ENCODE measurements around the gene KDM3A. TPM values are rescaled to one million over a fixed set of nuclear protein-coding genes. Genes with fewer than 3 reads are reported as not detected.

KDM3A gene
- total RNA-seq, 2 experiments from 2014 or later = 81.9 to 91.8 TPM

- no peaks in the 10 kb centered on the region for H3K4me1 Mint-ChIP-seq
- DNase-seq = no peak
- peaks cover 7% of the 10 kb centered on the region for H3K36me3 Mint-ChIP-seq (ENCODE audit: low read depth)
Observed at GRCh38 chr2:86518481-86518880, 77.3 kb downstream of the KDM3A start.

GRCh38 chr2:86519349-86519748 lies 78.2 kb downstream of the KDM3A start:
- POLR2A ChIA-PET = no interaction called here
- Mint-ChIP-seq H3K27me3 (no peaks in the 10 kb centered on the region), H3K9me3 (peaks cover 7% of the 10 kb centered on the region), H3K4me1 (no peaks in the 10 kb centered on the region), H3K36me3 (ENCODE audit: low read depth) (peaks cover 12% of the 10 kb centered on the region), H3K4me3 (no peak overlapping the region), H3K27ac (no peak overlapping the region)
- CTCF ChIA-PET = interaction anchor here (0.7 to 1.2 kb wide), 3 partner anchors 102 to 220 kb away, joined by 3 to 4 read pairs (median 4); no protein-coding TSS in a partner anchor
- no peak for DNase-seq

More at GRCh38 chr2:86518481-86518880, 77.3 kb downstream of the KDM3A start:
- Mint-ChIP-seq H3K9me3 (peaks cover 7% of the 10 kb centered on the region), H3K27me3 (no peaks in the 10 kb centered on the region), H3K4me3 (no peak overlapping the region), H3K27ac (no peak overlapping the region)
- POLR2A ChIA-PET = no interaction called here
- CTCF ChIA-PET = interaction anchor here (0.5 to 1.4 kb wide), 3 partner anchors 9 to 495 kb away, joined by 3 to 4 read pairs (median 3); no protein-coding TSS in a partner anchor

- POLR2A ChIA-PET = interaction anchor here (0.8 kb wide), 1 partner anchor 103 kb away, joined by 3 read pairs; no protein-coding TSS in a partner anchor
- no peak overlapping the region for H3K4me3 Mint-ChIP-seq
- H3K27me3 Mint-ChIP-seq = no peaks in the 10 kb centered on the region
- no peak for DNase-seq
- no peaks in the 10 kb centered on the region for H3K4me1 Mint-ChIP-seq
- peaks cover 7% of the 10 kb centered on the region for H3K9me3 Mint-ChIP-seq
- no peak overlapping the region for H3K27ac Mint-ChIP-seq
- H3K36me3 Mint-ChIP-seq (ENCODE audit: low read depth) = peaks cover 9% of the 10 kb centered on the region
- CTCF ChIA-PET = interaction anchor here (0.6 kb wide), 1 partner anchor 999 kb away, joined by 3 read pairs; no protein-coding TSS in a partner anchor
Observed at GRCh38 chr2:86520153-86520552, 79.0 kb downstream of the KDM3A start.

- Mint-ChIP-seq H3K27me3 (no peaks in the 10 kb centered on the region), H3K4me1 (no peaks in the 10 kb centered on the region), H3K27ac (no peak overlapping the region), H3K4me3 (no peak overlapping the region), H3K36me3 (ENCODE audit: low read depth) (peaks cover 21% of the 10 kb centered on the region), H3K9me3 (peaks cover 5% of the 10 kb centered on the region)
- ChIA-PET POLR2A (no interaction called here), CTCF (no interaction called here)
- no peak for DNase-seq
Observed at GRCh38 chr2:86521922-86522321, 80.8 kb downstream of the KDM3A start.

GRCh38 chr2:86522711-86523110 lies 81.5 kb downstream of the KDM3A start:
- no peak for DNase-seq
- H3K36me3 Mint-ChIP-seq (ENCODE audit: low read depth) = peaks cover 21% of the 10 kb centered on the region
- H3K4me1 Mint-ChIP-seq = no peaks in the 10 kb centered on the region
- H3K9me3 Mint-ChIP-seq = peaks cover 5% of the 10 kb centered on the region
- ChIA-PET CTCF (no interaction called here), POLR2A (no interaction called here)
- no peak overlapping the region for H3K27ac Mint-ChIP-seq
- no peak overlapping the region for H3K4me3 Mint-ChIP-seq
- H3K27me3 Mint-ChIP-seq = no peaks in the 10 kb centered on the region

- ChIA-PET CTCF (no interaction called here), POLR2A (no interaction called here)
- H3K4me3 Mint-ChIP-seq = no peak overlapping the region
- H3K4me1 Mint-ChIP-seq = no peaks in the 10 kb centered on the region
- H3K27me3 Mint-ChIP-seq = no peaks in the 10 kb centered on the region
- no peak for DNase-seq
- H3K27ac Mint-ChIP-seq = no peak overlapping the region
- H3K9me3 Mint-ChIP-seq = peaks cover 4% of the 10 kb centered on the region
- peaks cover 21% of the 10 kb centered on the region for H3K36me3 Mint-ChIP-seq (ENCODE audit: low read depth)
Observed at GRCh38 chr2:86523491-86523890, 82.3 kb downstream of the KDM3A start.

- Mint-ChIP-seq H3K4me1 (no peaks in the 10 kb centered on the region), H3K4me3 (no peak overlapping the region), H3K36me3 (ENCODE audit: low read depth) (peaks cover 18% of the 10 kb centered on the region), H3K27ac (no peak overlapping the region), H3K27me3 (no peaks in the 10 kb centered on the region), H3K9me3 (no peaks in the 10 kb centered on the region)
- POLR2A ChIA-PET = no interaction called here
- DNase-seq = no peak
- CTCF ChIA-PET = no interaction called here
Observed at GRCh38 chr2:86525421-86526340, 84.5 kb downstream of the KDM3A start.

- no peak overlapping the region for H3K27ac Mint-ChIP-seq
- DNase-seq = no peak
- POLR2A ChIA-PET = no interaction called here
- H3K4me3 Mint-ChIP-seq = no peak overlapping the region
- peaks cover 6% of the 10 kb centered on the region for H3K4me1 Mint-ChIP-seq
- CTCF ChIA-PET = interaction anchor here (0.6 kb wide), 1 partner anchor 17 kb away, joined by 3 read pairs; no protein-coding TSS in a partner anchor
- no peaks in the 10 kb centered on the region for H3K27me3 Mint-ChIP-seq
- peaks cover 35% of the 10 kb centered on the region for H3K36me3 Mint-ChIP-seq (ENCODE audit: low read depth)
- H3K9me3 Mint-ChIP-seq = peaks cover 33% of the 10 kb centered on the region
Observed at GRCh38 chr2:86533589-86533988, 92.4 kb downstream of the KDM3A start.

- Mint-ChIP-seq H3K4me1 (no peaks in the 10 kb centered on the region), H3K4me3 (no peak overlapping the region), H3K27ac (no peak overlapping the region), H3K27me3 (no peaks in the 10 kb centered on the region), H3K9me3 (peaks cover 23% of the 10 kb centered on the region), H3K36me3 (ENCODE audit: low read depth) (peaks cover 48% of the 10 kb centered on the region)
- ChIA-PET POLR2A (interaction anchor here (1.4 kb wide), 1 partner anchor 20 kb away, joined by 3 read pairs; no protein-coding TSS in a partner anchor), CTCF (interaction anchor here (0.6 kb wide), 1 partner anchor 43 kb away, joined by 3 read pairs; no protein-coding TSS in a partner anchor)
- no peak for DNase-seq
Observed at GRCh38 chr2:86541334-86541733, 100.2 kb downstream of the KDM3A start.

Other genes with a start within 250 kb of the KDM3A start
- 100 to 1,000 TPM; 144 to 147 TPM for gene IMMT, start 245.9 kb upstream of the KDM3A start, total RNA-seq
- gene MRPL35, start 241.9 kb upstream of the KDM3A start, total RNA-seq = 10 to 100 TPM; 46.0 to 47.6 TPM
- gene REEP1, start 103.7 kb upstream of the KDM3A start, total RNA-seq = not detected
- 10 to 100 TPM; 39.1 to 41.5 TPM for gene CHMP3, start 122.1 kb downstream of the KDM3A start, total RNA-seq
- gene RNF103, start 182.5 kb downstream of the KDM3A start, total RNA-seq = 10 to 100 TPM; 18.9 to 19.9 TPM

All from activated CD4-positive, alpha-beta memory T cell treated with anti-CD3 and anti-CD28 coated beads, Interleukin-2, amount 10 ng/mL, durations not matched to agents 7 days and 5 days (primary cell).